ENCODE measurements around the gene ETNK2. TPM values are rescaled to one million over a fixed set of nuclear protein-coding genes. Genes with fewer than 3 reads are reported as not detected.
A peak's percentile ranks its signal among the peaks of the same experiment; 100 is the strongest.
"Not testable (repeated sequence)": the region's sequence is repeated elsewhere in the genome, so short reads cannot be mapped to it uniquely, and the experiment has no call there.

ETNK2 gene
- total RNA-seq, 3 donors from 2014 or later, result 13.8 to 66.1 (median 16.8) TPM

GRCh38 chr1:204104331-204105130 lies 47.3 kb downstream of the ETNK2 start:
- H3K36me3 ChIP-seq, result no peaks in the 10 kb centered on the region
- H3K4me1 ChIP-seq, result peaks cover 14 to 26% of the 10 kb centered on the region in 2 donors
- no peaks in the 10 kb centered on the region for H3K9me3 ChIP-seq
- H3K27me3 ChIP-seq, result no peaks in the 10 kb centered on the region
- DNase-seq (ENCODE audit: low spot score in 2 of 2), result no peak
- H3K4me3 ChIP-seq, result peak overlapping the region in 1 of 3 donors; percentile 32
- peak overlapping the region; percentile 75 to 87 for H3K27ac ChIP-seq
- no peak for TF ChIP-seq POLR2A (IDR thresholded peaks at IDR 0.05)
- TF ChIP-seq POLR2AphosphoS5 (IDR thresholded peaks at IDR 0.05), result peak in 1 of 3 donors; percentile 37
- TF ChIP-seq CTCF (IDR thresholded peaks at IDR 0.05), result no peak
- intact Hi-C loops (cut with DNase I; ENCODE audit: low total_unique reads), result no loop called here

- Histone ChIP-seq H3K27ac (peak overlapping the region; percentile 75 to 87), H3K4me3 (no peak overlapping the region), H3K27me3 (no peaks in the 10 kb centered on the region), H3K36me3 (no peaks in the 10 kb centered on the region), H3K9me3 (no peaks in the 10 kb centered on the region), H3K4me1 (peaks cover 10 to 26% of the 10 kb centered on the region in 2 donors)
- no peak for DNase-seq (ENCODE audit: low spot score in 2 of 2)
- intact Hi-C loops (cut with DNase I; ENCODE audit: low total_unique reads), result no loop called here
- TF ChIP-seq POLR2A (IDR thresholded peaks at IDR 0.05), result no peak
- no peak for TF ChIP-seq CTCF (IDR thresholded peaks at IDR 0.05)
- no peak for TF ChIP-seq POLR2AphosphoS5 (IDR thresholded peaks at IDR 0.05)
Observed at GRCh38 chr1:204103431-204103741, 48.5 kb downstream of the ETNK2 start.

GRCh38 chr1:204102739-204103430 lies 49.0 kb downstream of the ETNK2 start:
- peaks cover 10 to 26% of the 10 kb centered on the region in 2 donors for H3K4me1 ChIP-seq

GRCh38 chr1:204102029-204102611 lies 49.7 kb downstream of the ETNK2 start:
- intact Hi-C loops (cut with DNase I; ENCODE audit: low total_unique reads), result no loop called here
- H3K4me3 ChIP-seq, result no peak overlapping the region
- DNase-seq (ENCODE audit: low spot score in 2 of 2), result no peak
- H3K27me3 ChIP-seq, result no peaks in the 10 kb centered on the region
- H3K9me3 ChIP-seq, result no peaks in the 10 kb centered on the region
- H3K27ac ChIP-seq, result peak overlapping the region; percentile 75 to 87
- TF ChIP-seq CTCF (IDR thresholded peaks at IDR 0.05) (no peak), POLR2A (IDR thresholded peaks at IDR 0.05) (no peak), POLR2AphosphoS5 (IDR thresholded peaks at IDR 0.05) (no peak)
- no peaks in the 10 kb centered on the region for H3K36me3 ChIP-seq
- H3K4me1 ChIP-seq, result peaks cover 10 to 26% of the 10 kb centered on the region in 2 donors

More at GRCh38 chr1:204102739-204103430, 49.0 kb downstream of the ETNK2 start:
- TF ChIP-seq POLR2AphosphoS5 (IDR thresholded peaks at IDR 0.05) (no peak), POLR2A (IDR thresholded peaks at IDR 0.05) (no peak), CTCF (IDR thresholded peaks at IDR 0.05) (no peak)
- no peaks in the 10 kb centered on the region for H3K27me3 ChIP-seq
- intact Hi-C loops (cut with DNase I; ENCODE audit: low total_unique reads), result no loop called here
- H3K4me3 ChIP-seq, result no peak overlapping the region
- no peaks in the 10 kb centered on the region for H3K36me3 ChIP-seq
- no peaks in the 10 kb centered on the region for H3K9me3 ChIP-seq
- no peak for DNase-seq (ENCODE audit: low spot score in 2 of 2)
- peak overlapping the region; percentile 75 to 87 for H3K27ac ChIP-seq

GRCh38 chr1:204099754-204100153 lies 52.1 kb downstream of the ETNK2 start:
- intact Hi-C loops (cut with DNase I; ENCODE audit: low total_unique reads); H3K36me3 ChIP-seq; H3K9me3 ChIP-seq; DNase-seq (ENCODE audit: low spot score in 2 of 2); H3K27me3 ChIP-seq; H3K4me3 ChIP-seq: not testable (repeated sequence)
- peaks cover 10 to 26% of the 10 kb centered on the region in 2 donors for H3K4me1 ChIP-seq
- H3K27ac ChIP-seq, result peak overlapping the region in 1 of 2 donors; percentile 48
